ENCODE data around the gene EBF3.

The EBF3 gene

GRCh38 chr10:129800796-129801340 lies 163.2 kb downstream of the EBF3 start:
- no peaks in the 10 kb centered on the region for H3K27me3 ChIP-seq (ENCODE audit: insufficient read depth, poor library complexity, severe bottlenecking)
- H3K9me3 ChIP-seq (ENCODE audit: severe bottlenecking): no peaks in the 10 kb centered on the region
- no peaks in the 10 kb centered on the region for H3K36me3 ChIP-seq (ENCODE audit: low read depth)
- no peak overlapping the region for H3K27ac ChIP-seq (ENCODE audit: poor library complexity, severe bottlenecking)
- DNase-seq (ENCODE audit: low spot score) (no peak), ATAC-seq (ENCODE audit: low read depth) (no peak)
- H3K4me1 ChIP-seq (ENCODE audit: insufficient read depth, poor library complexity, severe bottlenecking): no peaks in the 10 kb centered on the region
- no peak overlapping the region for H3K4me3 ChIP-seq (ENCODE audit: severe bottlenecking)
- TF ChIP-seq CTCF (IDR thresholded peaks at IDR 0.05; ENCODE audit: poor library complexity, severe bottlenecking): no peak

GRCh38 chr10:129799942-129800341 lies 164.1 kb downstream of the EBF3 start:
- Histone ChIP-seq H3K9me3 (ENCODE audit: severe bottlenecking) (no peaks in the 10 kb centered on the region), H3K27ac (ENCODE audit: poor library complexity, severe bottlenecking) (no peak overlapping the region), H3K27me3 (ENCODE audit: insufficient read depth, poor library complexity, severe bottlenecking) (no peaks in the 10 kb centered on the region), H3K4me1 (ENCODE audit: insufficient read depth, poor library complexity, severe bottlenecking) (no peaks in the 10 kb centered on the region), H3K4me3 (ENCODE audit: severe bottlenecking) (no peak overlapping the region), H3K36me3 (ENCODE audit: low read depth) (no peaks in the 10 kb centered on the region)
- ATAC-seq (ENCODE audit: low read depth): no peak
- TF ChIP-seq CTCF (IDR thresholded peaks at IDR 0.05; ENCODE audit: poor library complexity, severe bottlenecking): no peak
- DNase-seq (ENCODE audit: low spot score): no peak

- TF ChIP-seq CTCF (IDR thresholded peaks at IDR 0.05; ENCODE audit: poor library complexity, severe bottlenecking): no peak
- Histone ChIP-seq H3K4me3 (ENCODE audit: severe bottlenecking) (no peak overlapping the region), H3K27me3 (ENCODE audit: insufficient read depth, poor library complexity, severe bottlenecking) (no peaks in the 10 kb centered on the region), H3K36me3 (ENCODE audit: low read depth) (no peaks in the 10 kb centered on the region), H3K9me3 (ENCODE audit: severe bottlenecking) (no peaks in the 10 kb centered on the region), H3K27ac (ENCODE audit: poor library complexity, severe bottlenecking) (no peak overlapping the region), H3K4me1 (ENCODE audit: insufficient read depth, poor library complexity, severe bottlenecking) (no peaks in the 10 kb centered on the region)
- no peak for ATAC-seq (ENCODE audit: low read depth)
- no peak for DNase-seq (ENCODE audit: low spot score)
Measured at GRCh38 chr10:129796710-129797420, 167.2 kb downstream of the EBF3 start.

- TF ChIP-seq CTCF (IDR thresholded peaks at IDR 0.05; ENCODE audit: poor library complexity, severe bottlenecking): no peak
- H3K4me1 ChIP-seq (ENCODE audit: insufficient read depth, poor library complexity, severe bottlenecking): no peaks in the 10 kb centered on the region
- ATAC-seq (ENCODE audit: low read depth): no peak
Measured at GRCh38 chr10:129793996-129794395, 170.1 kb downstream of the EBF3 start.

GRCh38 chr10:129793479-129793878 lies 170.6 kb downstream of the EBF3 start:
- Histone ChIP-seq H3K9me3 (ENCODE audit: severe bottlenecking) (no peaks in the 10 kb centered on the region), H3K4me1 (ENCODE audit: insufficient read depth, poor library complexity, severe bottlenecking) (no peaks in the 10 kb centered on the region), H3K27ac (ENCODE audit: poor library complexity, severe bottlenecking) (no peak overlapping the region), H3K4me3 (ENCODE audit: severe bottlenecking) (no peak overlapping the region), H3K36me3 (ENCODE audit: low read depth) (no peaks in the 10 kb centered on the region), H3K27me3 (ENCODE audit: insufficient read depth, poor library complexity, severe bottlenecking) (no peaks in the 10 kb centered on the region)
- DNase-seq (ENCODE audit: low spot score) (no peak), ATAC-seq (ENCODE audit: low read depth) (no peak)
- TF ChIP-seq CTCF (IDR thresholded peaks at IDR 0.05; ENCODE audit: poor library complexity, severe bottlenecking): no peak

More at GRCh38 chr10:129793996-129794395, 170.1 kb downstream of the EBF3 start:
- H3K36me3 ChIP-seq (ENCODE audit: low read depth): no peaks in the 10 kb centered on the region
- DNase-seq (ENCODE audit: low spot score): no peak
- H3K4me3 ChIP-seq (ENCODE audit: severe bottlenecking): no peak overlapping the region
- H3K27me3 ChIP-seq (ENCODE audit: insufficient read depth, poor library complexity, severe bottlenecking): no peaks in the 10 kb centered on the region
- H3K27ac ChIP-seq (ENCODE audit: poor library complexity, severe bottlenecking): no peak overlapping the region
- no peaks in the 10 kb centered on the region for H3K9me3 ChIP-seq (ENCODE audit: severe bottlenecking)

Measured in RWPE2 (cell line).